Calu3 (cell line): ENCODE data around the gene CRIP1. TPM values are rescaled to one million over a fixed set of nuclear protein-coding genes. Genes with fewer than 3 reads are reported as not detected.

ENCODE experiments used
- BruUV-seq: library from RNA; stranded (reverse); fragments of 400-500 nt; replicated peaks from 2 replicates; lab custom pipeline; 2021; lab: Mats Ljungman, UMichigan
- CTCF ChIA-PET: fragments of 300-600 bp; sonication (Branson Sonifier 250); formaldehyde crosslinking; loops from one replicate; lab custom pipeline; 2022; ENCODE audit warnings: antibody characterized with exemption; lab: Charles Lee
- DNase-seq: peaks from one replicate; pipeline ENCODE4 v3.0.0; 2022
- H3K27ac Mint-ChIP-seq: one replicate; pipeline ENCODE4 v1.8.0; 2022; ENCODE audit warnings: mixed read lengths; ENCODE audit not compliant: unreplicated experiment
- H3K27me3 Mint-ChIP-seq: one replicate; pipeline ENCODE4 v1.8.0; 2022; ENCODE audit warnings: mixed read lengths; ENCODE audit not compliant: unreplicated experiment
- H3K36me3 Mint-ChIP-seq: one replicate; pipeline ENCODE4 v1.8.0; 2022; ENCODE audit warnings: mild to moderate bottlenecking, moderate library complexity, mixed read lengths; ENCODE audit not compliant: insufficient read depth, unreplicated experiment
- H3K4me1 Mint-ChIP-seq: one replicate; pipeline ENCODE4 v1.8.0; 2022; ENCODE audit warnings: mild to moderate bottlenecking, low read depth, mixed read lengths; ENCODE audit not compliant: unreplicated experiment
- H3K4me3 Mint-ChIP-seq: one replicate; pipeline ENCODE4 v1.8.0; 2022; ENCODE audit warnings: mild to moderate bottlenecking, low read depth, moderate library complexity, mixed read lengths; ENCODE audit not compliant: unreplicated experiment
- H3K9me3 Mint-ChIP-seq: one replicate; pipeline ENCODE4 v1.8.0; 2022; ENCODE audit warnings: low read depth, mixed read lengths; ENCODE audit not compliant: unreplicated experiment
- CTCF ChIP-seq: fragments of 200-600 bp; IDR thresholded peaks from one replicate; pipeline ENCODE4 v1.8.0; 2022; ENCODE audit warnings: antibody characterized with exemption; ENCODE audit not compliant: unreplicated experiment
- intact Hi-C: fragments of 100-400 bp; cut with micrococcal nuclease; formaldehyde crosslinking; loops from one replicate; pipeline ENCODE4 v1.10.0; 2022; ENCODE audit not compliant: unreplicated experiment
- total RNA-seq: library from RNA; stranded (reverse); gene quantifications from 2 replicates; pipeline ENCODE4 v1.2.3, GENCODE V29; 2022

Gene CRIP1
- total RNA-seq, 1 experiment from 2014 or later, result 7.1 TPM

GRCh38 chr14:105480807-105481801, 5.6 kb upstream of the CRIP1 start:
- Mint-ChIP-seq H3K4me3 (peak overlapping the region; percentile 55), H3K4me1 (peaks cover 38% of the 10 kb centered on the region), H3K9me3 (no peaks in the 10 kb centered on the region), H3K36me3 (peaks cover 57% of the 10 kb centered on the region), H3K27me3 (no peaks in the 10 kb centered on the region), H3K27ac (peak overlapping the region; percentile 91)
- TF ChIP-seq CTCF, result peak; percentile 88
- intact Hi-C loops, result no loop called here
- DNase-seq, result peak; percentile 95
- BruUV-seq, result TSS peak; percentile 86
- CTCF ChIA-PET, result interaction anchor here (0.6 to 1.8 kb wide), 10 partner anchors 9 to 180 kb away, joined by 3 to 43 read pairs (median 4); partner anchors contain the start of gene TEDC1

GRCh38 chr14:105481886-105482457, 4.7 kb upstream of the CRIP1 start:
- H3K36me3 Mint-ChIP-seq, result peaks cover 49% of the 10 kb centered on the region
- peaks cover 36% of the 10 kb centered on the region for H3K4me1 Mint-ChIP-seq
- intact Hi-C loops, result no loop called here
- TF ChIP-seq CTCF, result no peak
- BruUV-seq, result TSS peak; percentile 63
- CTCF ChIA-PET, result interaction anchor here (1.4 to 1.8 kb wide), 3 partner anchors 8 to 46 kb away, joined by 4 to 43 read pairs (median 6); partner anchors contain the start of gene TEDC1
- H3K9me3 Mint-ChIP-seq, result no peaks in the 10 kb centered on the region
- peak overlapping the region; percentile 55 for H3K4me3 Mint-ChIP-seq
- no peaks in the 10 kb centered on the region for H3K27me3 Mint-ChIP-seq
- peak overlapping the region; percentile 91 for H3K27ac Mint-ChIP-seq
- DNase-seq, result peak; percentile 97

GRCh38 chr14:105482486-105483110, 4.1 kb upstream of the CRIP1 start:
- no TSS peak for BruUV-seq
- intact Hi-C loops, result no loop called here
- H3K4me3 Mint-ChIP-seq, result peak overlapping the region; percentile 55
- H3K4me1 Mint-ChIP-seq, result peaks cover 30% of the 10 kb centered on the region
- H3K36me3 Mint-ChIP-seq, result peaks cover 43% of the 10 kb centered on the region
- no peaks in the 10 kb centered on the region for H3K9me3 Mint-ChIP-seq
- CTCF ChIA-PET, result no interaction called here
- H3K27me3 Mint-ChIP-seq, result no peaks in the 10 kb centered on the region
- H3K27ac Mint-ChIP-seq, result peak overlapping the region; percentile 91
- DNase-seq, result no peak
- TF ChIP-seq CTCF, result no peak

- BruUV-seq, result no TSS peak
- intact Hi-C loops, result no loop called here
- no peaks in the 10 kb centered on the region for H3K27me3 Mint-ChIP-seq
- no peak overlapping the region for H3K4me3 Mint-ChIP-seq
- peaks cover 43% of the 10 kb centered on the region for H3K36me3 Mint-ChIP-seq
- peaks cover 28% of the 10 kb centered on the region for H3K4me1 Mint-ChIP-seq
- TF ChIP-seq CTCF, result no peak
- peak; percentile 51 for DNase-seq
- no peaks in the 10 kb centered on the region for H3K9me3 Mint-ChIP-seq
- CTCF ChIA-PET, result no interaction called here
- peak overlapping the region; percentile 91 for H3K27ac Mint-ChIP-seq
These were observed 3.2 kb upstream of the CRIP1 start for GRCh38 chr14:105483300-105484068.
